HCT116 (cell line): Measurements from ENCODE around the gene PTPN18. TPM values are rescaled to one million over a fixed set of nuclear protein-coding genes. Genes with fewer than 3 reads are reported as not detected.

Experiments used
- ATAC-seq: fragments of 200-7000 bp; cut with Tn5 transposase; 2 replicates; pipeline ENCODE4 v1.9.1; 2020; ENCODE audit warnings: mild to moderate bottlenecking, moderate library complexity
- BruUV-seq: library from RNA; stranded (reverse); fragments of 400-500 nt; replicated peaks from 2 replicates; lab custom pipeline; 2021; lab: Mats Ljungman, UMichigan
- CTCF ChIA-PET: fragments of 300-600 bp; sonication (Branson Sonifier 250); formaldehyde crosslinking; loops from one replicate; lab custom pipeline; 2021; ENCODE audit warnings: antibody characterized with exemption; lab: Charles Lee
- POLR2A ChIA-PET: fragments of 300-600, 350-600 bp; sonication (Branson Sonifier 250); formaldehyde crosslinking; loops from one replicate; lab custom pipeline; 2021; ENCODE audit warnings: antibody characterized with exemption; lab: Charles Lee
- RAD21 ChIA-PET, 2 experiments: fragments of 300-600 bp; sonication (Branson Sonifier 250); formaldehyde crosslinking; loops; one replicate each; lab custom pipeline; 2023; ENCODE audit warnings: low total read pairs in 2 of 2; ENCODE audit not compliant: uncharacterized antibody in 2 of 2, unreplicated experiment in 2 of 2, low non-redundant PET in 1 of 2; lab: Charles Lee
- DNase-seq: peaks from one replicate; pipeline ENCODE4 v3.0.0-alpha.2; 2010; ENCODE audit warnings: low read depth, low spot score
- H2AFZ ChIP-seq: fragments of 200-600 bp; shearing (Covaris generic), sonication (generic); 2 replicates; pipeline ENCODE4 v1.6.1; 2017; ENCODE audit warnings: low read depth, mixed run types, mixed read lengths, antibody characterized with exemption, low read length; ENCODE audit not compliant: poor library complexity, severe bottlenecking
- H3K27ac ChIP-seq: 2 replicates; pipeline ENCODE4 v1.5.1; 2012; ENCODE audit warnings: low read depth, low read length
- H3K27me3 ChIP-seq: fragments of 200-600 bp; sonication (generic); 2 replicates; pipeline ENCODE4 v1.6.1; 2016; ENCODE audit warnings: mixed run types, low read length, mixed read lengths; ENCODE audit not compliant: insufficient read depth
- H3K36me3 ChIP-seq, 2 experiments: fragments of 200-500 bp in 1 of 2; fragments of 200-600 bp in 1 of 2; sonication (Bioruptor generic) in 1 of 2; sonication (generic) in 1 of 2; 2 replicates each; pipeline versions ENCODE4 v1.5.1 to v1.6.1; 2014 to 2016; ENCODE audit warnings: low read length in 2 of 2, inconsistent platforms in 1 of 2, mixed read lengths in 1 of 2, mixed run types in 1 of 2; ENCODE audit not compliant: insufficient read depth in 2 of 2, control insufficient read depth in 1 of 2
- H3K4me1 ChIP-seq, 2 experiments: fragments of 200-600 bp in 1 of 2; sonication (generic) in 1 of 2; 2 replicates each; pipeline versions ENCODE4 v1.5.1 to v1.6.1; 2012 to 2017; ENCODE audit warnings: low read length in 2 of 2, inconsistent platforms in 1 of 2, mild to moderate bottlenecking in 1 of 2, mixed read lengths in 1 of 2, mixed run types in 1 of 2, moderate library complexity in 1 of 2; ENCODE audit not compliant: insufficient read depth in 2 of 2, control insufficient read depth in 1 of 2
- H3K4me2 ChIP-seq: fragments of 200-600 bp; sonication (generic); 2 replicates; pipeline ENCODE4 v1.6.1; 2017; ENCODE audit warnings: mixed run types, low read length, mixed read lengths
- H3K4me3 ChIP-seq, 2 experiments: fragments of 200-600 bp in 1 of 2; sonication (generic) in 1 of 2; replicated peaks in 1 of 2; 2 replicates each; pipeline ENCODE4 v1.5.1; 2011 to 2016; ENCODE audit warnings: low read length in 2 of 2, control low read depth in 1 of 2, low read depth in 1 of 2, mild to moderate bottlenecking in 1 of 2, mixed read lengths in 1 of 2, mixed run types in 1 of 2
- H3K79me2 ChIP-seq: fragments of 200-600 bp; sonication (generic); 2 replicates; pipeline ENCODE4 v1.6.1; 2017; ENCODE audit warnings: mild to moderate bottlenecking, mixed run types, low read length, moderate library complexity, mixed read lengths; ENCODE audit not compliant: insufficient read depth
- H3K9ac ChIP-seq: fragments of 200-600 bp; sonication (generic); 2 replicates; pipeline ENCODE4 v1.6.1; 2016; ENCODE audit warnings: low read length, mixed read lengths
- H3K9me2 ChIP-seq: fragments of 200-600 bp; sonication (generic), shearing (Covaris generic); 2 replicates; pipeline ENCODE4 v1.6.1; 2017; ENCODE audit warnings: mixed run types, mild to moderate bottlenecking, moderate library complexity; ENCODE audit not compliant: insufficient read depth
- H3K9me3 ChIP-seq, 2 experiments: fragments of 200-500 bp in 1 of 2; fragments of 200-600 bp in 1 of 2; sonication (Bioruptor generic) in 1 of 2; sonication (generic) in 1 of 2; 2 replicates each; pipeline ENCODE4 v1.6.1; 2014 to 2017; ENCODE audit warnings: low read length in 2 of 2, mixed read lengths in 2 of 2, inconsistent platforms in 1 of 2, low read depth in 1 of 2, mild to moderate bottlenecking in 1 of 2, mixed run types in 1 of 2, moderate library complexity in 1 of 2; ENCODE audit not compliant: control insufficient read depth in 1 of 2, insufficient read depth in 1 of 2
- H4K20me1 ChIP-seq: fragments of 200-600 bp; sonication (generic), shearing (Covaris generic); 2 replicates; pipeline ENCODE4 v1.6.1; 2017; ENCODE audit warnings: mixed run types, mild to moderate bottlenecking, moderate library complexity; ENCODE audit not compliant: insufficient read depth
- ATF3 ChIP-seq: IDR thresholded peaks from 2 replicates; pipeline ENCODE4 v1.6.1; 2012
- CBX3 ChIP-seq: IDR thresholded peaks from 2 replicates; pipeline ENCODE4 v1.6.1; 2012; ENCODE audit warnings: low read depth
- CEBPB ChIP-seq: IDR thresholded peaks from 2 replicates; pipeline ENCODE4 v1.6.1; 2012; ENCODE audit warnings: low read depth
- CTCF ChIP-seq, 3 experiments: fragments of 200-600 bp in 1 of 3; sonication (generic) in 1 of 3; IDR thresholded peaks in 2 of 3; conservative IDR thresholded peaks in 1 of 3; 2 replicates each; pipeline ENCODE4 v1.5.1; 2012 to 2017; ENCODE audit warnings: low read depth in 2 of 3, low read length in 2 of 3, antibody characterized with exemption in 1 of 3, borderline replicate concordance in 1 of 3, control low read depth in 1 of 3, mild to moderate bottlenecking in 1 of 3, mixed read lengths in 1 of 3, mixed run types in 1 of 3, moderate library complexity in 1 of 3; ENCODE audit not compliant: insufficient read depth in 1 of 3
- EGR1 ChIP-seq: IDR thresholded peaks from 2 replicates; pipeline ENCODE4 v1.6.1; 2012; ENCODE audit warnings: low read depth
- ELF1 ChIP-seq: IDR thresholded peaks from 2 replicates; pipeline ENCODE4 v1.6.1; 2012; ENCODE audit warnings: low read depth, borderline replicate concordance
- EZH2 ChIP-seq: fragments of 200-600 bp; sonication (generic); IDR thresholded peaks from 2 replicates; pipeline ENCODE4 v1.6.1; 2017; ENCODE audit warnings: antibody characterized with exemption, mixed run types
- FOSL1 ChIP-seq: IDR thresholded peaks from 2 replicates; pipeline ENCODE4 v1.6.1; 2012; ENCODE audit warnings: low read depth
- MAX ChIP-seq: IDR thresholded peaks from 2 replicates; pipeline ENCODE4 v1.6.1; 2012
- POLR2A ChIP-seq: IDR thresholded peaks from 2 replicates; pipeline ENCODE4 v1.7.0; 2011; ENCODE audit warnings: borderline replicate concordance; ENCODE audit not compliant: insufficient read depth, insufficient read length; ENCODE audit errors: extremely low read depth
- POLR2AphosphoS5 ChIP-seq: IDR thresholded peaks from 2 replicates; pipeline ENCODE4 v1.6.1; 2011; ENCODE audit warnings: mild to moderate bottlenecking, low read depth, low read length, moderate library complexity
- REST ChIP-seq: IDR thresholded peaks from 2 replicates; pipeline ENCODE4 v1.6.1; 2012; ENCODE audit warnings: low read depth
- SIN3A ChIP-seq: IDR thresholded peaks from 2 replicates; pipeline ENCODE4 v1.6.1; 2012; ENCODE audit warnings: low read depth
- SRF ChIP-seq: IDR thresholded peaks from 2 replicates; pipeline ENCODE4 v1.6.1; 2012; ENCODE audit warnings: low read depth
- TCF7L2 ChIP-seq: IDR thresholded peaks from 2 replicates; pipeline ENCODE4 v1.7.0; 2011; ENCODE audit warnings: borderline replicate concordance, inconsistent platforms; ENCODE audit not compliant: insufficient read depth, insufficient read length; ENCODE audit errors: extremely low read depth
- YY1 ChIP-seq: IDR thresholded peaks from 2 replicates; pipeline ENCODE4 v1.6.1; 2011; ENCODE audit warnings: low read length, low read depth, moderate library complexity, mild to moderate bottlenecking; ENCODE audit not compliant: insufficient replicate concordance; ENCODE audit errors: extremely low read depth
- ZFX ChIP-seq: fragments of 450-650 bp; IDR thresholded peaks from 2 replicates; pipeline ENCODE4 v1.6.1; 2017
- intact Hi-C: fragments of 100-400 bp; cut with micrococcal nuclease; formaldehyde crosslinking; loops from 2 replicates; pipeline ENCODE4 v1.10.0; 2022
- total RNA-seq: library from RNA; stranded (reverse); gene quantifications from one replicate; pipeline ENCODE4 v1.2.1, GENCODE V29; 2021; ENCODE audit not compliant: unreplicated experiment

PTPN18 gene
- total RNA-seq, 1 experiment from 2014 or later, result 52.4 TPM

- no peaks in the 10 kb centered on the region for H3K27me3 ChIP-seq
- no peak overlapping the region for H3K4me3 ChIP-seq
- peaks cover 31 to 45% of the 10 kb centered on the region in 2 experiments for H3K36me3 ChIP-seq
- DNase-seq, result no peak
- no peaks in the 10 kb centered on the region for H3K9me3 ChIP-seq
- H4K20me1 ChIP-seq, result peaks cover 8% of the 10 kb centered on the region; the same call in 1 of the 2 replicates
- no peak overlapping the region for H3K9ac ChIP-seq
- H3K27ac ChIP-seq, result no peak overlapping the region
- peaks cover 3 to 14% of the 10 kb centered on the region in 2 experiments; a peak in 2 of 4 replicates for H3K4me1 ChIP-seq
- no peak for TF ChIP-seq EGR1
- TF ChIP-seq EZH2, result no peak
- TF ChIP-seq MAX, result no peak
- no peak for TF ChIP-seq ZFX
- no peak for TF ChIP-seq ATF3
- no peak for TF ChIP-seq CTCF (IDR thresholded peaks at IDR 0.05 in 2 of 3, conservative IDR thresholded peaks at IDR 0.05 in 1 of 3; ENCODE audit: borderline replicate concordance in 1 of 3, insufficient read depth in 1 of 3, low read depth in 2 of 3, low read length in 2 of 3)
- TF ChIP-seq POLR2A, result no peak
- no peak for TF ChIP-seq CEBPB
- TF ChIP-seq CBX3, result no peak
- TF ChIP-seq REST, result no peak
- no peak for TF ChIP-seq POLR2AphosphoS5
- TF ChIP-seq SRF, result no peak
- TF ChIP-seq ELF1, result no peak
- TF ChIP-seq YY1, result no peak
- no peak for TF ChIP-seq FOSL1
- no peak for TF ChIP-seq TCF7L2
- TF ChIP-seq SIN3A, result no peak
- TF ChIP-seq, all 23 proteins: peak for 0
- CTCF ChIA-PET, result no interaction called here
- intact Hi-C loops, result no loop called here
- POLR2A ChIA-PET, result no interaction called here
- Histone ChIP-seq H3K4me2 (no peak overlapping the region), H3K79me2 (peaks cover 32% of the 10 kb centered on the region), H3K9me2 (no peaks in the 10 kb centered on the region), H2AFZ (no peak overlapping the region)
- RAD21 ChIA-PET, result no interaction called here
- ATAC-seq, result no peak
- BruUV-seq, result no TSS peak
These were observed 10.8 kb upstream of the PTPN18 start for GRCh38 chr2:130345091-130345490.
